ENCODE results near the gene CDKAL1.
"Not testable (repeated sequence)": the region's sequence is repeated elsewhere in the genome, so short reads cannot be mapped to it uniquely, and the experiment has no call there.

Gene CDKAL1

DNA sequence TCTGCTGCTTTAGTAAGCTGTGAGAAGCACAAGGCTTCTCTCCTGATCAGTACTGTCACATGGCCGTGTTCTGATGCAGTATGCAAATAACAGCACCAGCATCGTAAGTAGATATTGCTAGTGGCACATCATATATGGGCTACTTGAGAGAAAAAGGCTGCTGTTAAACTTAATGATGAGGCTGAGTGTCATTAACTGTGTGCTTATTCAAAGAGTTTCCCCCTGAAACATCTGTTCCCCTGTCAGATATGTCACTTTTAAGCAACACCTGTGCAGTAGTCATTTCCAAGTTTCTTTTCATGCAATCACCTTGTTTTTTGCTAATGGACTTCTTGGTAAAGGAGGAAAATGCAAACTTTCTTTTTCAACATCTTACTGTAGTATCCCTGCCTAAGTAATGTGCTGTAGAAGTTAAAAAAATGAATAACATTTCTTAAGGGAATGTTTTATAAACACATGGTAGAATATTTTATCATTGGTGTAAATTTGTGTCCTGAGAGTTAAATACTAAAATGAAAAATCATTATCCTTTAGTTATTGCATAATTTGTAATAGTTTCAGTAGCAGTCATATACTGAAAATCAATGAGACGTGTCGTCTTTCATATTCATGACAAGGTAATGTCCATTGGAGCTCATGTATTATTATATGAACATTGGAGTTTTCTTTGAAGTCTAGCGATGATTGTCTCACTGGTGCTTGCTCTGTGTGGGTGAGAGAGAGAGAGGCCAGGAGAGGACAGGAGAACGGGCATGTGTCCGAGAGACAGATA lies 366.3 kb downstream of the CDKAL1 start:
- DNase-seq, result no peak

DNA sequence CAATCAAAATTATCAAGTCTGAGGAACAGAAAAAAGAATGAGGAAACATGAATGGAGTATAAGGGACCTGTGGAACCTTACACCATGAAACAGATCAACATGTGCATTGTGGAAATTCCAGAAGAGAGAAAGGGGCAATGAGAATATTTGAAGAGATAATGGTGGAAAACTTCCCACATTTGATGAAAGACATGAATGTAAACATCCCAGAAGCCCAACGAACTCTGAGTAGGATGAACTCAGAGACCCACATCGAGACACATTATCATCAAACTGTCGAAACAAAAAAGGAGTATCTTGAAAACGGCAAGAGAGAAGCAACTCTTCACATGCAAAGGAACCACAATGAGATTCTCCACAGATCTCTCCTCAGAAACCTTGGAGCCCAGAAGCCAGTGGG lies 371.1 kb downstream of the CDKAL1 start:
- DNase-seq, result no peak

DNA sequence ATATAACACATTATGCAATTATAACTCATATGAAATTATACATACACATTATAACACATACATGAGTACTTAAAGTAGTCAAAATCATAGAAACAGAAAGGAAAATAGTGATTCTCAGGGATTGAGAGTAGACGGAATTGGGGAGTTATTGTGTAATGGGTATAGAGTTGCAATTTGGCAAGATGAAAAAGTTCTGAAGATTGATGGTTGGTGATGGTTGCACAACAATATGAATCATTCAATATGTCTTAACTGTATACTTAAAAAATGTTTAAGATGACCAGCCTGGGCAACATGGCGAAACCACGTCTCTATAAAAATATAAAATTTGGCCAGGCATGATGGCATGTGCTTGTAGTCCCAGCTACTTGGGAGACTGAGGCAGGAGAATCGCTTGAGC lies 372.7 kb downstream of the CDKAL1 start:
- no peak for DNase-seq

DNA sequence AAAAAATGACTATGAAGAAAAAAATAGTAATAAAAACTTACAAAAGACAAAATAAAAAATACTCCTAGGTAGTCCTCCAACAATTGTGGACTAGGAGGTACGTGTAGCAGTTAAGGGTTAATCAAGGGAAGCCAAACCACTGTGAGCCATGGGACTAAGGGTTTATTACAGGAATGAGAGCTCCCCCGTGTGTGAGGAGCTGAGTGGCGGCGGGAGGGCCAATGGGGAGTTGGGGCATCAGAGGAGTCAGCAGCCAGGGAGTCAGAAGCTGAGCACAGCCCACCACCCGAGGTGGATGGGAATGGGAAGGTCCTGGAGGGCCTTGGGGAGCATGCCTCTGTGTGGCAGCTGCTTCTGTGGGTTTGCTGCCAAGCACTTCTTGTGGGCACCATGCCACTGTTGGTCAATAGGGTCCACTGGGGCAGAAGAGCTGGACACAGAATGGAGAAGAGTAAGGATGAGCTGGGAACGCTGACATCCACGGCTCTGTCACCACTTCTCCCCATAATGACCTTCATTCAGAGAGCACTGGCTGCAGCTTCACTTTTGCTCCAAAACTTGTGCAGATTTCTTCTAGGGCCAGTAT lies 373.3 kb downstream of the CDKAL1 start:
- DNase-seq, result no peak

DNA sequence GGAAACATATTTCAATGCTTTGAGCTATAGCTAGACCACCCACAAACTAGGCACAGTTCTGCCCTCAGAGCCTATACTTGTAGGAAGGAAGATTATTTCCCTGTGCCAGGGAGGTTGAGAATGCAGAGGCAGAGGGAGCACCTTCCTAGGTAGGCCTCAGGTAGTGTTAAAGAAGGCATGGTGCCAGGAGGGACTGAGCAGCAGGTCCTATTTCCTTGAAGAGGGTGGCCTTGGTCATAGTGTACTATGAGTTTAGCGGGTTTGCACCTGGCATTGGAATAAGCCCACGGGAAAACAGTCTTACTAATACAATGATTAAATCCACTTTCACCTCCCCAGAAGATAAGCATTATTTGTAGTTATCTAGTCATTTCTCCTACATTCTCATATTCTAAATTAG lies 375.4 kb downstream of the CDKAL1 start:
- no peak for DNase-seq

DNA sequence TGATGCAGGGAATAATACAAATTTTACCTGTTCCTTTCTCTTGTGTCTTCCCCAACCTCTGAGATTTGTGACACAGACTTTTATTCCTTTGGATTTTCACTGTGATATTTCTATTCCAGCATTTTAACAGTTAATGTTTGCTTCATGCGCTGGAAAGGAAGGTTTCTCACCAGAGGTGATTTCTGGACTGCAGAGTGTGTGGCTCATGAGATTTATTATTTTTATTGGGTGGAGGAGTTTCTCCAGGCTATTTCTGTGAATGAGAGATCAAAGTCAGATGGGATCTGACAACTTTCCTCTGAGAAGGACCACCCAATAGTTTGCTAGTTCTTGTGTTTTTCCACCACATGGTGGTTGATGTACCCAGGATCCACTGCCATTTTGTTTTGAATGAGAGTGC lies 377.5 kb downstream of the CDKAL1 start:
- DNase-seq, result no peak

DNA sequence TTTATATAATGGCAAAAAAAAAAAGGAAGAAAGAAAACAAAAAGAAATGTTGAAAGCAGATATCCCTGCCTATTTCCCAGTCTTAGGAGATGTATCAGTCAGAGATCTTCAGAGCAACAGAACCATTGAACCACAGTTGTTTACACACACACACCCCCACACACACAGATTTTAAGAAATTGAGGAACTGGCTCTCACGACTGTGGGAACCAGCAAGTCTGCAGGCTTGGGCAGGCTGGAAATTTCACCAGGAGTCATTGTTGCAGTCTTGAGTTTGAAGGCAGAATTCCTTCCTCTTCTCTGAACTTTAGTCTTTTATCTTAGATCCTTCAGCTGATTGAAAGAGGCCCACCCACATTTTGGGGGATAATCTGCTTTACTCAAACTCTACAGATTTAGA lies 380.9 kb downstream of the CDKAL1 start:
- DNase-seq, result no peak

DNA sequence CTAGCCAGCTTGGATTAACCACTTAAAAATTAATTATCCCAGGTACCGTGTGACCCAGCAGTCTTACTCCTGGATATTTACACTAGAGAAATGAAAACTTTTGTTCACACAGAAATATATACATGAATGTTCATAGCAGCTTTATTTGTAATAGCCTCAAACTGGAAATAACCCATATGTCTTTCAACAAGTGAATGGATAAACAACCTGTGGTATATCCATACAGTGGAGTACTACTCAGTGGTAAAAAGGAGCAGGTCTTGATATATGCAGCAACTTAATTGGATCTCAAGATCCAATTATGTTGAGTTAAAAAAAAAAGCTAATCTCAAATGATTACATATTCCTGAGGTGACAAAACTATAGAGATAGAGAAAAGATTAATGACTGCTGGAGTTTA lies 381.4 kb downstream of the CDKAL1 start:
- no peak for DNase-seq

DNA sequence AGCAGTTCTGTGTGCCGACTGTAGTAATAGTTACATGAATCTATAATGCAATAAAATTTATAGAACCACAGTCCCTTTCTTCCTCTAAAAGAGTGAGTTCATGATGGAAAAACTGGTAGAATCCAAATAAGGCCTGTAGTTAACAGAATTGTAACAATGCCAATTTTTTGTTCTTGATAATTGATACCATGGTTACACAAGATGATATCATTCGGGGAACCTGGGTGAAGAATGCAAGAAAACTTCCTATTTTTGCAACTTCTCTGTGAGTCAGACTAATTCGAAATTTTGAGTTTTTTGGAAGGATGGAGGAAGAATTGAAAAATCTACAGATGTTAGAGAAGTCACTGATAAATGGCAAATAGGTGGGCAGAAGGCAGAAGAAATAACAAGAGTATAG lies 381.8 kb downstream of the CDKAL1 start:
- no peak for DNase-seq

DNA sequence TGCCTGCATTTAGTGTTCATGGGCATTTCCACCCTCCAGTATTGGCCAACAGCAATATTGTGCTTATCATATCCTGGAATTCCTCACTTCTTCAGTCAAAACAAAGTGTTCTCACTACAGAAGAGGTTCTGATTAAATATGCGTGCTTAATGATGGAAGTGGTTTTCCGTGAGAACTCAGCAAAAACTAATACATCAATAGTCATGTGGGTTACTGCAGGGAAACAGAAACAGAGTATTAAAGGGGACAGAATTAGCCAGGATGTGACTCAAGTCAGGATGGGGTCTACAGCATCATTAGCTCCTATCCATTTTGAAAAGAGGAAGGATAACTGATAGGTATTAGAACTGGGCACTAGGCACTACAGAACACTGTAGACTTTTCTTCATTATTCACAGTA lies 384.6 kb downstream of the CDKAL1 start:
- no peak for DNase-seq

DNA sequence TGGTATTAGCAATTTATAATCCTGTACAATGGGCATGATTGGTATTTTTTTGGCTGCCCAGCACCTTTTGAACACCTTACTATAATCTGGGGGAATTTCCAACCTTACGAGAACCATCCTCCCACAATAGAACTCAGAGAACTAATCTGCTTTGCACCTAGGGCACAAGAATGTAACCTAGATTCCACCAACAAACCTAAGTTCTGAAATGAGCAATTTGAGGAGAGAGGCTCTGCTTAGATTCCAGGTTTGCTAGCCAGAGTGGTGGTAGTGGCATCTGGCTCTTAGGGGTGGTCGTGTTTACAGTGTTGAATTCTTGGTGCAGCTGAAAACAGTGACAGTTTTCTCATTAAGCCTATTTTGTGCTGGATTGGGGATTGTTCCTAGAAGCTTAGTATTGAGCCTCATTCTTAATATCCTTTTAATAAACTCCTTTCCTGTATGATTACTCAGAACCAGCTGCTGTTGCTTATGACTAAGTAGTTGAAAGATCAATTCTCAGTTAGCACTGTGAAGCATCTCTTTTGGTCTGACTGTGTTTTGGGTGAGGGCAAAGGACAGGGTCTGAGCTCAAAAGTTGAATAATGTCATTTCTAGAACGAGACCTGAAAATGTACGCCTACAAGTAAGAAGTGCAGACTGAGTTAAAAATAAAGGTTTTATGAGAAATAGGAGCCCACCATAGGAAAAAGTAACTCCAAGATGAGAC lies 385.6 kb downstream of the CDKAL1 start:
- no peak for DNase-seq

DNA sequence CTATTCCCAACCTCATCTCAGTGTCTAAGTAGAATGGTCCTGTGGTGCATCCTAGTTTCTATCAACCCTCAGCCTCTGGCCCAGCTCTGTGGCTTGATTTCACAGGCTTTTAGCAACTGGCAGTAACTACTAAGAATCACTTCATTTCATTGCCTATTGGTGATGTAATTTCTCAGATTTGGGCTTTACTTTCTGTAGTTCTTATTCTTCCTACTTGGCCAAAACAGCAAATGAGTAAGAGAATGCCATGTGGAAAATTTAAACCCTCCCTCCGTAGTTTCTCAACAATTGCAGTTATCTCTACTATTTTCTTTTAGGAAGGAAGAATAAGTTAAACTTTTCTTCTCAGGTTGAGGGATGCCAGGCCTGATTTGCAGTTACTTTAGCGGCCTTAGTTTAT lies 387.3 kb downstream of the CDKAL1 start:
- DNase-seq, result no peak

DNA sequence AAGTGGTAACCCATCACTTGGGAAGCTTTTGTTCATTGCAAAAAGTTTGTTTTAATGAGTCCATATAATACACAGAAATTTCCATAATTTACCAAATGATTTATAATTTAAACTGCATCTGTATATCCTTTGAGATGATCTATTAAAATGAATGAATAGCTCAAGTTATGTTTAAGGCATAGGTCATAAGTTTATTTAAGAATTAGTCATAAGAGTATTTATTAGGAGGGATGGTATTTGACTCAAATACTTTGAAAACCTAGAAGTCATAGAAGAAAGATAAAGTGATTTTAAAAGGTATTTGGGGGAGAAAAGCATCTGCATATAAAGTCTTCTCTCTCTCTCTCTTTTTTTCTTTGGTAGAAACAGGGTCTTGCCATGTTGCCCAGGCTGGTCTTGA lies 388.5 kb downstream of the CDKAL1 start:
- no peak for DNase-seq

DNA sequence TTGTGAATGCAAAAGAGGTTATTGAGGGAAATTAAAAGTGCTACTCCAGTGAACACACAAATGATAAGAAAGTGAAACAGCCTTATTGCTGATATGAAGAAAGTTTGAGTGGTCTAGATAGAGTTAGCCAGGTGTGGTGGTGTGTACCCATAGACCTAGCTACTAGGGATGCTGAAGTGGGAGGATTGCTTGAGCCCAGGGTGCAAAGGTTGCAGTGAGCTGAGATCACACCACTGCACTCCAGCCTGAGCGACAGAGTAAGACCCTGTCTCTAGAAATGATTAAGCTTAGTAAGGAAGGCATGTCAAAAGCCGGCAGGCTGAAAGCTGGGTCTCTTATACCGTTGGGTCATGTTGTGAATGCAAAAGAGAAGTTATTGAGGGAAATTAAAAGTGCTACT lies 389.8 kb downstream of the CDKAL1 start:
- not testable (repeated sequence) for DNase-seq

DNA sequence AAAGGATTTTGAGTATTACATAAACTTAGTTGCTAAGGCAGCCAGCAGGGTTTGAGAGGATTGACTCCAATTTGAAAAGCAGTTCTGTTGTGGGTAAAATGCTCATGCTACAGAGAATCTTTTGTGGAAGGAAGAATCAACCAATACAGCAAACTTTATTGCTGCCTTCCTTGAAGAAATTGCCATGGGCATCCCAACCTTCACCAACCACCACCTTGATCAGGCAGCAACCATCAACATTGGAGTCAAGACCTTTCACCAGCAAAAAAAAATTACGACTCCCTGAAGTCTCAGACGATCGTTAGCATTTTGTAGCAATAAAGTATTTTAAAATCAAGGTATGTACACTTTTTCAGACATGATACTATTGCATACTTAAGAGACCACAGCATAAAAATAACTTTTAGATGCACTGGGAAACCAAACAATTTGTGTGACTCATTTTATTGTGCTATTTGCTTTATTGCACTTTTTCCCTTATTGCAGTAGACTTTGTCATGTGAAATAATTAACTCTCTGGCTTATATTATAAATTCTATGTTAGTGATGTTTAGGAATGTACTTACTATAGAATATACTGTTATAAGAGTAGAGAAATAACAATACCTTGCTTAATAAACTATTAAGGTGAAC lies 390.8 kb downstream of the CDKAL1 start:
- DNase-seq, result no peak

DNA sequence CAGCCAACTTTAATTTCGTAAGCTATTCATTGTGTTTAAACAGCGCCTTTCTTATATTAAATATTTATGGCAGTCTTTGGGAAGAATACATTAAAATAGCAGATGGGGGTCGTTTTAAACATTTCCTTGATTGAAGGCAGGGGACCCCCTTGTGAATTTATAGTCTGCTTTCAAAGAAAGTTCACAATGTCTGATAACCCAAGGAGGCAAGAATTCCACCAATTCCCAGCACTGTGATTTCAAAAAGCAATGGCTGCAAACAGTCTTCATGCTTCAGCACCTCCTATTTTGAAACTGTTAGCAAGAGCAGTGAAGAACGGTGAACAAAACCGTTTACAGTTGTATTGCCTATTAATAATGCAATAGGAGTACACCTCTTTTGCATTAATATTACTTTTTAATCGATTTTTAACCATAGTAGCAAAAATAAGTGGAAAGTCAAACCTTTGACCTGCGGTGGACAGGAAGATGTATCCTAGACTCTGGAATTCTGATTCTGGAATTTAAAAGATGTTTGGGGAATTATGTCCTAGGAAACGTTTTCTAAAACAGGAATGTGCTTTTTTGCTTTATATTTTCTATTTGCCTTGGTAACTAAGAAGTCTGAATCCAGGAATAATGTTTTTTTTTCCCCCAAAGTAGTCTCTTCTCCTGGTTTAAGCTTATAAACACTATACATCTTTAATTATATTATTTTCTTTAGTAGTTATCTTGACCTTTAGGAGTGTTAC lies 393.0 kb downstream of the CDKAL1 start:
- no peak for DNase-seq

DNA sequence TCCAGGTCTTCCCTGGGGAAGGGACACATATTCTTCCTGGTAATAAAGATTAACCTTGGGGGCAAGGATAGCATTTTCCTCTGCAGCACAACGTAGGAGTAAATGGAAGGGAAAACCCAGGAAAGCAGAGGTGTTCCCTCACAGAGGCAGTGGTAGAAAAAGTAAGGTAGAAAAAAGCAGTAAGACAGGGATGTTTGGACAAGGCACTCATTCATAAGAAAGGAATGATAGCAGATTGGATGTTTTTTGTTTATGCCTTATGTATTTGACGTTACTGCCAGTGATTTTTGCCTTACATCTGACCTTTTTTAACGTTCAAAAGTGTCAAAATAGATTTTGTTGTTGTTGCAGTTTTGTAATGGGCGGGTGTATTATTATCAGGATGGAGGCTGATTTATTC lies 395.0 kb downstream of the CDKAL1 start:
- no peak for DNase-seq

DNA sequence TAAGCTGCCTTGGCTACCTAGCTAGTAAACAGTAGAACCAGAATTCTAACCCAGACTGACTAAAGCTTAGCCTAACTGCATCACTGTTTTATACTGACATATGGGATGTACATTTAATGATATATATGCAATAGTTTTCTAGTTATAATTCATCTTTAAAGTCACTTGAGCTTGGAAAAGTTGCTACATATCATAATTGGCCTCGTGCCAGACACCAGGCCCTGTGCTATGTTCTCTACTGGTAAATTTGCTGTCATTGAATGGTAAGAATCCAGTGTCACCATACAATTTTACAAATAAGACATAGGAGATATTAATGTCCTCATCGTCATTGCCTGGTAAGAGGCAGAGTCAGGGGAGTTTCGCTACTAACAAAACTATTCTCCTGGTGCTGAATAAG lies 396.8 kb downstream of the CDKAL1 start:
- DNase-seq, result no peak

DNA sequence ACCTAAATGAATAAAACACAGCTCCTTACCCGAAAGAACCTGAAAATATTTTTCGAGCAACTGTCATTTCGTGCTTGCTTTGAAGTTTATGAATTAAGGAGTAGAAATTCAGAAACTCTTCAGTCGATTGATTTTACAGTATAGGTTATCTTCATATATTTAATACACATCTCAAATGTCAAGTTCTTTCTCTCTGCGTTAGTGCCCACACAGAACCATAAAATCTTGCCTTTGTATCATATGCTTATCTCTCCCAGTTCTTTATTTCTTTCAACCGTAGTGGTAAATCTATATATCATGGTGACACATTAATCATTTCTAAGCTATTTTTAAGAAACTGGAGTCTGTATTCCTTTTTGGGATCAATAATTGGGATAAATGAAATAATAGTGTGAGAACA lies 397.5 kb downstream of the CDKAL1 start:
- no peak for DNase-seq

DNA sequence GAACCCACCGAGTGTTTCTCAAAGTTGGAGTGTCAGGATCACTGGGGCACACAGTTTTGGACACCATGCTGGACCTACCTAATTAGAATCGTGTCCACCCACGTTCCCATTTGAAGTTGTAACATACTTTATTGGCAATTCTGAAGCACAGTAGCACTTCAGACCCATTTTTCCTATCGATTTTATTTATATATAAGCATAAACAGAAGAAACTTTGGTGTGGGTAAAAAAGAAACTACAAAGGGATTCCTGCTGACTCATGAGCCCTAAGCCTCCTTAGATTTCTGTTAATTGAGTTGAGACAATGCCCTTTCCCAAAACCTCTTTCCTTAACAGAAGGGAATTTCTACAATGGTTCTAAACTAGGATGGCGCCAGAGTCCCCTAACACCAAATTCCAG lies 398.0 kb downstream of the CDKAL1 start:
- no peak for DNase-seq

DNA sequence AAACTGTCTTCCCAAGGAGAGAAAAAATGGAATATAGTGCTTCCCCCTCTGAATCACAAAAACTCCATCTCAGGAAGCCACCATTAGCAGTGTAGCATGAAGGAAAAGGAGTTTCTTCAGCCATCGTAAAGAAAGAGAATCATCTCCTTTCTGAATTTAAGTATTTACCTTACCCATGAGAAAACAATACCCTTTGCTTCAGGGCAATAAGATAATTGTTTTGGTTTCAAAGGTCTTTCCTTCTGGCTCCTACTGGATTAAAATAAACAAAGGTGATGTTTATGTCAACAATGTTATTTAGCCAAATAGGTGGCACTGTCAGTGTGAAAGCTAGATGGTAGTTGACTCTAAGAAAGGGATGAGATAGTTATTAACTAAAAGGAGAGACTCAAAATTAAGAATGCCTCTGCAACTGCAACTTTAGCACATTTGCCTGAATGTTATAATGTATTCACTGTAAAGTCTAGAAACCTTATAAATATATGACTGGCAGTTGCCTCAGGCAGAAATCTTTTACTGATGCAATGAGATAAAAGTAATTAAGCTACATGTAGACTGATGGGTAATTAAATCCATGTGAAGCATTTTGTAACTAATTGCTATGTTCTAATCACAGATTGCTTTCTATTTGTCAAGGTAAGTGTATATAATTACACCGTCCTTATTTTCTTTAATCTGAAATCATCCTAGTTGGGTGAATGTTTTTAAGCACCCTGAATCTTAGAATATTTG lies 399.0 kb downstream of the CDKAL1 start:
- no peak for DNase-seq

DNA sequence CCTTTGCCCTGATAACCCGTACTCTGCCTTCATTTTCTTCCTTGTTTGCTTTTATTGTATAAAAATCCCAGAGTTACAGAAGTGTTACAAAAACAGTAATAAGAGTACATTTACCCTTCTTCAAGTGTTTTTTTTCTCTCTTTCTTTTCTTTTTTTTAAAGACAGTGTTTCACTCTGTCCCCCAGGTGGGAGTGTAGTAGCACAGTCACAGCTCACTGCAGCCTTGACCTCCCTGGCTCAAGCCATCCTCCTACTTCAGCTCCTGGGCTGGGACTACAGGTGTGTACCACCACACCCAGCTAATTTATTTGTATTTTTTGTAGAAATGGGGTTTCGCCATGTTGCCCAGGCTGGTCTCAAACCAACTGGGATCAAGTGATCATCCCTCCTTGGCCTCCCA lies 402.7 kb downstream of the CDKAL1 start:
- no peak for DNase-seq
